Stimulated activated CD4-positive, alpha-beta T cell treated with anti-CD3 and anti-CD28 coated beads, TNF-alpha, amount 100 ng/mL, for 4 hours (primary cell): ENCODE measurements around the gene ARTN.

Source experiments
- DNase-seq, 3 experiments: peaks; one replicate each; pipeline ENCODE4 v3.0.0-alpha.2; 2020; ENCODE audit warnings: low read depth in 3 of 3

ARTN gene

DNA sequence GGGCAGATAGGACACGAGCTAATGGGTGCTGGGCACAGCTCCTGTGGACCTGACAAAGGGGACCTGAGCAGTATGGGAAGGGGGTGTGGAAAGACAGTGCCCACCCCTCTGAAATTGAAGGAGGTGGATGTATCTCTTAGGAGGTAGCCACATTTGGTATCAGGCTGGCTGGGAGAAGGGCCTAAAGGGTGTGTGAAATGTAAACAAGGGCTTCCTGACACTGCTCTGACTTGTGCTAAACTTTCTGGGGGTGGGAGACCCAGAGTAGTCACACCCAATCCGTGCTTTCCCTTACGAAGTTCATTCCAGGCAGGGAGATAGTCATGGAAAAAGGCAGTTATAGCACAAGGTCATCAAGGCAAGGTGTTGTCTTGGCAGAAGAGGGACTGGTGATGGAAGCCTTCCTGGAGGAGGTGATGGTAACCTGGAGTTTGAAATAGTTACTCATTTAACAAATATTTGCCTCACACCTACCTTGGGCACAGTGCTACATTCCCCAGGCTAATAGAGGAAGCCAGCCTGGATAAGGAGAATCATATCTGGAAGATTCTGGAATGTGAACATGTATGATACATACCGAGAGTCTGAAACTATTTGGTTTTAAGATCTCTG lies 52.5 kb downstream of the ARTN start:
- no peak for DNase-seq

DNA sequence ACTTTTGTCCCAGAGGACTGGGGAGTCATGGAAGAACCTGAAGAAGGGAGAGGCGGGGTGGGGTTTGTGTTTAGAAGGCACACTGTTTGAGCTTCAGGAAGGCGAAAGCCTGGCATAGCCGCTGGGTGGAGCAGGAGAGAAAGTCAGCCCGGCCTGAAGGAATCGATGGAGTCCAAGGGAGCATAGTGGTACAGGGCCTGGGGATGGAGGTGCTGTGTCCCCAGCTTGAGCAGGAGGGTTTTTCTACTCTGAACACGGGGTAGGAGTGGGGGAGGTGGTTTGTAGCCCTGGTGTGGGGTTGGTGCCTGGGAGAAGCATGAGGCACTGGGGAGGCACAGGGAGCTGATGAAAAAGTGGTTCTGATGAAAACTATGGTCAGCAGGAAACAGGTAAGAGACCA lies 53.1 kb downstream of the ARTN start:
- DNase-seq, result no peak
